ENCODE measurements around the gene MCC.

The MCC gene

DNA sequence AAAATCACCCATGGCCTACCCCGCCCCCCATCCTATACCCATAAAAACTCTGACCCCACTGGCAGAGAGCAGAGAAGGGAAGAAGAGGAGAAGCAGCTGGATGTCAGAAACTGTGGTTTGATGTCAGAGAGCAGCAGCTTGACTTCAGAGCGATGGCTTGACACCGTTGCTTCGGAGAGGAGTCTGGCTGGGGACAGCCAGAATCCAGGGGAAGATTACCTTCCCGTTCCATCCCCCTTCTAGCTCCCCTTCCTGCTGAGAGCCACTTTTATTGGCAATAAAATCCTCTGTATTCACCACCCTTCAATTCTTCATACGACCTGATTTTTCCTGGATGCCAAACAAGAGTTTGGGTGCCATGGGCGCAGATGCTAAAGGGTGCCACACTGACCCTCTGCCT is 373.7 kb downstream of the MCC start:
- no peak for DNase-seq (ENCODE audit: low read depth, low spot score)
- H3K4me3 ChIP-seq (ENCODE audit: low read depth, low read length): no peak overlapping the region
- ChIA-PET CTCF (no interaction called here), POLR2A (no interaction called here)
- TF ChIP-seq, protein P1, sequence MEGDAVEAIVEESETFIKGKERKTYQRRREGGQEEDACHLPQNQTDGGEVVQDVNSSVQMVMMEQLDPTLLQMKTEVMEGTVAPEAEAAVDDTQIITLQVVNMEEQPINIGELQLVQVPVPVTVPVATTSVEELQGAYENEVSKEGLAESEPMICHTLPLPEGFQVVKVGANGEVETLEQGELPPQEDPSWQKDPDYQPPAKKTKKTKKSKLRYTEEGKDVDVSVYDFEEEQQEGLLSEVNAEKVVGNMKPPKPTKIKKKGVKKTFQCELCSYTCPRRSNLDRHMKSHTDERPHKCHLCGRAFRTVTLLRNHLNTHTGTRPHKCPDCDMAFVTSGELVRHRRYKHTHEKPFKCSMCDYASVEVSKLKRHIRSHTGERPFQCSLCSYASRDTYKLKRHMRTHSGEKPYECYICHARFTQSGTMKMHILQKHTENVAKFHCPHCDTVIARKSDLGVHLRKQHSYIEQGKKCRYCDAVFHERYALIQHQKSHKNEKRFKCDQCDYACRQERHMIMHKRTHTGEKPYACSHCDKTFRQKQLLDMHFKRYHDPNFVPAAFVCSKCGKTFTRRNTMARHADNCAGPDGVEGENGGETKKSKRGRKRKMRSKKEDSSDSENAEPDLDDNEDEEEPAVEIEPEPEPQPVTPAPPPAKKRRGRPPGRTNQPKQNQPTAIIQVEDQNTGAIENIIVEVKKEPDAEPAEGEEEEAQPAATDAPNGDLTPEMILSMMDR (IDR thresholded peaks at IDR 0.05; ENCODE audit: insufficient read depth, low read length, missing control alignments): no peak

GRCh38 chr5:113112435-113112834 is 375.8 kb downstream of the MCC start:
- no peak overlapping the region for H3K4me3 ChIP-seq (ENCODE audit: low read depth, low read length)
- ChIA-PET CTCF (no interaction called here), POLR2A (no interaction called here)
- TF ChIP-seq, protein P1 (IDR thresholded peaks at IDR 0.05; ENCODE audit: insufficient read depth, low read length, missing control alignments): no peak
- no peak for DNase-seq (ENCODE audit: low read depth, low spot score)

DNA sequence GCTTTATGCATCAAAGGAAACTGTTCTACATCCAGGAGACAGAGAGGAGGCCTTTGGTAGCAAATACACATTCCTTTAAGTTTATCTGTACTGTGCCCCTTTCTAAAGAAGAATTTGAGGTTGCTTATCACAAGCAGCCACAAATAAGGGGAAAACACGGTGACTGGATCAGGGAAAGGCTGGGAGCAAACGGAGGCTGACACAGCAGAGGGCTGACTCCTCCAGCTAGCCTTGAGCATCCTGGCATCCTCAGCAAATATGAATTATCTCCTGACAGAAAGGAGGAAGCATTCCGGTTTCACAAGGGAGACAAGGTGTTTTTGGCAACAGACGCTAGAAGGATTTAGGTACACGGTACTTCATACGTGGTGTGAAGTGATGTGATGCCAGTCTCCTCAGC is 378.1 kb downstream of the MCC start:
- TF ChIP-seq, protein P1 (IDR thresholded peaks at IDR 0.05; ENCODE audit: insufficient read depth, low read length, missing control alignments): no peak
- H3K4me3 ChIP-seq (ENCODE audit: low read depth, low read length): no peak overlapping the region
- no peak for DNase-seq (ENCODE audit: low read depth, low spot score)
- CTCF ChIA-PET: interaction anchor here (1.7 kb wide), 1 partner anchor 11 kb away, joined by 5 read pairs; no protein-coding TSS in a partner anchor
- POLR2A ChIA-PET: no interaction called here

- no peak for DNase-seq (ENCODE audit: low read depth, low spot score)
- H3K4me3 ChIP-seq (ENCODE audit: low read depth, low read length): no peak overlapping the region
- CTCF ChIA-PET: no interaction called here
- TF ChIP-seq, protein P1 (IDR thresholded peaks at IDR 0.05; ENCODE audit: insufficient read depth, low read length, missing control alignments): no peak
- POLR2A ChIA-PET: no interaction called here
Observed at GRCh38 chr5:113109344-113109743, 378.9 kb downstream of the MCC start.

DNA sequence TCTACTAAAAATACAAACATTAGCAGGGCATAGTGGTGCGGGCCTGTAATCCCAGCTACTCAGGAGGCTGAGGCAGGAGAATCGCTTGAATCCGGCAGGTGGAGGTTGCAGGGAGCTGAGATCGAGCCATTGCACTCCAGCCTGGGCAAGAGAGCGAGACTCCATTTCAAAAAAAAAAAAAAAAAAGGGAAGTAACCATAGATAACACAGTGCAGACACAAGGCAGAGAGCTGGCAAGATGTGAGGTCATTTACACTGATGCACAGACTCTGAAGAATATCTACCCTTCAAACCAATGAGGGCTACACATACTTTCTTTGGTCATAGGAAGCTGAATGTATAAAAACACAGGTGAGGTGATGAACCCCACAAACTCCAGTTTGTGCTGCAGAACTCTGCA is 379.8 kb downstream of the MCC start:
- no peak overlapping the region for H3K4me3 ChIP-seq (ENCODE audit: low read depth, low read length)
- DNase-seq (ENCODE audit: low read depth, low spot score): no peak
- TF ChIP-seq, protein P1 (IDR thresholded peaks at IDR 0.05; ENCODE audit: insufficient read depth, low read length, missing control alignments): no peak
- ChIA-PET CTCF (no interaction called here), POLR2A (no interaction called here)

- DNase-seq (ENCODE audit: low read depth, low spot score): no peak
- CTCF ChIA-PET: no interaction called here
- POLR2A ChIA-PET: no interaction called here
- TF ChIP-seq, protein P1 (IDR thresholded peaks at IDR 0.05; ENCODE audit: insufficient read depth, low read length, missing control alignments): no peak
- H3K4me3 ChIP-seq (ENCODE audit: low read depth, low read length): no peak overlapping the region
Observed at GRCh38 chr5:113106821-113107220, 381.4 kb downstream of the MCC start.
